ENCODE measurements around the gene ITGB2.

The ITGB2 gene

GRCh38 chr21:44964381-44964780, 43.7 kb upstream of the ITGB2 start:
- Histone ChIP-seq H3K27ac (no peak overlapping the region), H4K20me1 (ENCODE audit: insufficient read depth) (no peaks in the 10 kb centered on the region)

GRCh38 chr21:44962403-44962966, 41.8 kb upstream of the ITGB2 start:
- TF ChIP-seq CTCF (conservative IDR thresholded peaks at IDR 0.05; ENCODE audit: low read depth, low read length), result no peak
- H3K27ac ChIP-seq, result no peak overlapping the region

More at GRCh38 chr21:44964381-44964780, 43.7 kb upstream of the ITGB2 start:
- Histone ChIP-seq H3K4me3 (IDR thresholded peaks at IDR 0.05; ENCODE audit: insufficient read depth, low read depth, low read length) (no peak overlapping the region), H3K4me1 (ENCODE audit: low read depth, poor library complexity, severe bottlenecking) (peaks cover 8% of the 10 kb centered on the region), H2AFZ (ENCODE audit: low read depth) (no peak overlapping the region), H3K27me3 (ENCODE audit: insufficient read depth, low read depth) (no peaks in the 10 kb centered on the region), H3K9ac (no peak overlapping the region), H3K4me2 (no peak overlapping the region), H3K79me2 (ENCODE audit: insufficient read depth, low read depth) (peaks cover 10% of the 10 kb centered on the region), H3K36me3 (ENCODE audit: insufficient read depth) (no peaks in the 10 kb centered on the region; the same call in 1 of the 2 replicates)
- no peak for TF ChIP-seq CTCF (conservative IDR thresholded peaks at IDR 0.05; ENCODE audit: low read depth, low read length)

GRCh38 chr21:44960141-44961092, 39.7 kb upstream of the ITGB2 start:
- Histone ChIP-seq H3K27ac (no peak overlapping the region), H3K4me1 (ENCODE audit: low read depth, poor library complexity, severe bottlenecking) (peaks cover 17% of the 10 kb centered on the region), H4K20me1 (ENCODE audit: insufficient read depth) (no peaks in the 10 kb centered on the region), H3K4me3 (IDR thresholded peaks at IDR 0.05; ENCODE audit: insufficient read depth, low read depth, low read length) (no peak overlapping the region), H3K9ac (no peak overlapping the region), H3K79me2 (ENCODE audit: insufficient read depth, low read depth) (peaks cover 31% of the 10 kb centered on the region), H2AFZ (ENCODE audit: low read depth) (no peak overlapping the region), H3K4me2 (no peak overlapping the region), H3K27me3 (ENCODE audit: insufficient read depth, low read depth) (no peaks in the 10 kb centered on the region), H3K36me3 (ENCODE audit: insufficient read depth) (no peaks in the 10 kb centered on the region; the same call in 1 of the 2 replicates)
- TF ChIP-seq CTCF (conservative IDR thresholded peaks at IDR 0.05; ENCODE audit: low read depth, low read length), result no peak

More at GRCh38 chr21:44962403-44962966, 41.8 kb upstream of the ITGB2 start:
- peaks cover 11% of the 10 kb centered on the region for H3K79me2 ChIP-seq (ENCODE audit: insufficient read depth, low read depth)
- no peaks in the 10 kb centered on the region; the same call in 1 of the 2 replicates for H3K36me3 ChIP-seq (ENCODE audit: insufficient read depth)
- H3K27me3 ChIP-seq (ENCODE audit: insufficient read depth, low read depth), result no peaks in the 10 kb centered on the region
- no peak overlapping the region for H3K4me3 ChIP-seq (IDR thresholded peaks at IDR 0.05; ENCODE audit: insufficient read depth, low read depth, low read length)
- no peak overlapping the region for H2AFZ ChIP-seq (ENCODE audit: low read depth)
- no peak overlapping the region for H3K9ac ChIP-seq
- peaks cover 18% of the 10 kb centered on the region for H3K4me1 ChIP-seq (ENCODE audit: low read depth, poor library complexity, severe bottlenecking)
- H3K4me2 ChIP-seq, result no peak overlapping the region
- no peaks in the 10 kb centered on the region for H4K20me1 ChIP-seq (ENCODE audit: insufficient read depth)

- H3K36me3 ChIP-seq (ENCODE audit: insufficient read depth), result no peaks in the 10 kb centered on the region; the same call in 1 of the 2 replicates
- H2AFZ ChIP-seq (ENCODE audit: low read depth), result no peak overlapping the region
- no peak overlapping the region for H3K9ac ChIP-seq
- H3K4me3 ChIP-seq (IDR thresholded peaks at IDR 0.05; ENCODE audit: insufficient read depth, low read depth, low read length), result no peak overlapping the region
- H3K79me2 ChIP-seq (ENCODE audit: insufficient read depth, low read depth), result peaks cover 31% of the 10 kb centered on the region
- no peaks in the 10 kb centered on the region for H3K27me3 ChIP-seq (ENCODE audit: insufficient read depth, low read depth)
- H3K27ac ChIP-seq, result no peak overlapping the region
- no peaks in the 10 kb centered on the region for H4K20me1 ChIP-seq (ENCODE audit: insufficient read depth)
- no peak overlapping the region for H3K4me2 ChIP-seq
- peaks cover 14% of the 10 kb centered on the region for H3K4me1 ChIP-seq (ENCODE audit: low read depth, poor library complexity, severe bottlenecking)
- no peak for TF ChIP-seq CTCF (conservative IDR thresholded peaks at IDR 0.05; ENCODE audit: low read depth, low read length)
Measured at GRCh38 chr21:44959376-44960091, 38.8 kb upstream of the ITGB2 start.

All from KMS-11 (cell line).